ENCODE data around the gene LAMA3.

LAMA3 gene

DNA sequence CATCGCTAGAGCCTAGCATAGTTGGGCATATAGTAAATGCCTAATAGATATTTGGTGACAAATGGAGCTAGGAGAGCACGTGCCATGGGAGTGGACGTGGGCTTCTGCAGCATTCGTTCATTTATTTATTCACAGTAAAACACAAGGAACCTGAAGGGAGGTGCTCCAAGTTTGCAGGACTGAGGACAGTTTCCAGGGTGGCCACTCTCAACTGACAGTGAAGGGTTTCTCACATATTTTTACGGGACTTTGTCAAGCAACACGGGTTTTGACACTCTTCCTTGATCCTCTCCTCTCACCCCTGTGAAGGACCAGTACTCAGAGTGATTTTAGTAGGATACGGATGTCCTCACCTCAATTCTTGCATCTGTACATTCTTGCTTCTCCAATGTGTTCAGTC is 190.3 kb downstream of the LAMA3 start:
- TF ChIP-seq CTCF (IDR thresholded peaks at IDR 0.05; ENCODE audit: extremely low read depth, missing control alignments): no peak
- DNase-seq (ENCODE audit: low spot score): no peak

- DNase-seq (ENCODE audit: low spot score): no peak
- no peak for TF ChIP-seq CTCF (IDR thresholded peaks at IDR 0.05; ENCODE audit: extremely low read depth, missing control alignments)
These were observed 190.8 kb downstream of the LAMA3 start for GRCh38 chr18:23879966-23880565.

GRCh38 chr18:23880931-23881617 is 191.8 kb downstream of the LAMA3 start:
- TF ChIP-seq CTCF (IDR thresholded peaks at IDR 0.05; ENCODE audit: extremely low read depth, missing control alignments): no peak
- no peak for DNase-seq (ENCODE audit: low spot score)

DNA sequence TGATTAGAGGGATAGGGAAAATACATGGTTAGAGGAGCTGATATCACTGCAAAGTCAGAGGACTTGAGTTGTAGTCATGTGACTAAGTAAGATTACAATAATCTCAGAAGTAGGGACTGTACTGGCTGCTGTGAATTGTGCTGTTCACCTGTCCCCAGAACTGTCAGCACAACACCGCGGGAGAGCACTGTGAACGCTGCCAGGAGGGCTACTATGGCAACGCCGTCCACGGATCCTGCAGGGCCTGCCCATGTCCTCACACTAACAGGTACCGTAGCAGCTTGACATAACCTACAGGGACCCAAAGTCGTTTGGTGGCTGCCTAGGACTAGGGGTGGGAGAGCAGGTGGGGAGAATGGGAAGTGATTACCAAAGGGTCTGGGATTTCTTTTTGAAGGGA is 192.5 kb downstream of the LAMA3 start:
- TF ChIP-seq CTCF (IDR thresholded peaks at IDR 0.05; ENCODE audit: extremely low read depth, missing control alignments): no peak
- no peak for DNase-seq (ENCODE audit: low spot score)

DNA sequence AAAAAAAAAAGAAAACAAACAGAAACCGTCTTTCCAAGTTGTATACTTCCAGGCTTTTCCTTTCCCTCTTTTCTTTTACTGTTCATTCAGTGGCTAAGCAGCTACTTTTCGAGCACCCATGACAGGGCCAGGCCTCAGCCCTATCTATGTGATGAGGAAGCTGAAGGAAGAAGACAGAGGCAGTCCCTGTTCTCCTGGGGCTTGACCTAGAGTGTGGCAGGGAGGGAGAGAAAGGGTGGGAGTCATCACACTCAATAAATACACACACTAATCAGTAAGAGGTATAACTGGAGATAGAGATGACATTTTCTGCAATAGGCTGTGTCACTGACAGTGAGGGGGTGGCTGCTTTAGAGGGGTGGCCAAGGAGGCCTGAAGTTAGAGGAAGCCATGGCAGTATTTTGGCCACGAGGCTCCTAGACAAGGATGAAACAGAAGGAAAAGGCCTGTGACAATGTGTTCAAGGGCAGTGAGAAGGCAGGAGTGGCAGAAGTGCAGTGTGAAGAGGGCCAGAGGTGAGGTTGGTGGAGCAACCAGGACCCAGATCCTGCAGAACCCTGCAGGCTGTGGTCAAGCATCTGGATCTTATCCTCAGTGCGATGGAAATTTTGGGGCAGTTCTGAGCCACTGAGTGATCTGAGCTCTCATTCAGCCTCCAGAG is 193.5 kb downstream of the LAMA3 start:
- no peak for TF ChIP-seq CTCF (IDR thresholded peaks at IDR 0.05; ENCODE audit: extremely low read depth, missing control alignments)

DNA sequence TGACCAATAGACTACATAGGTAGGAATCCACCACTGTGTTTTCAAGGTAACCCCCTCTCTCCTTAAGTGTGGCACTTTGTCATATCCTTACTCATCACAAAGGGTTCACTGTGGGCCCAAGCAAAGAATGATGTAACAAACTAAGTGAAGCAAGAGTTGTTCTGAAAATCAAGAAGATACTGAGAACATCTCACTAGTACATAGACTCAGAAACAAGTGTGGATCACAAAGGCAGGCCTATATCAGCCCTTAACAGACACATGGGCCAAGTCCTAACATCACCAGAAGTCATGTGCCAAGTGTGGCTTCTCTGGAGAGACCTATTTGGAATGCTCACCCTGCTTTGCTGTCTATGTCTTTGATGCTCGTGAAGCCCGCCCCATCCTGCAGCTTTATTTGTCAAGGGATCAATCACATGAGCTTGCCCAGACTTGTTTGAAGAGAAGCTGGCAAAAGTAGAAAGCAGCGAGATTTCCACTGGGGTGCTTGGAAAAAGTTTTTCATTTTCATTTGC is 194.1 kb downstream of the LAMA3 start:
- no peak for DNase-seq (ENCODE audit: low spot score)
- TF ChIP-seq CTCF (IDR thresholded peaks at IDR 0.05; ENCODE audit: extremely low read depth, missing control alignments): no peak

More for the DNA sequence above, 193.5 kb downstream of the LAMA3 start:
- DNase-seq (ENCODE audit: low spot score): no peak
